RWPE2 (cell line): Measurements from ENCODE around the gene CLCN1.
A peak's percentile ranks its signal among the peaks of the same experiment; 100 is the strongest.
"Not testable (repeated sequence)": the region's sequence is repeated elsewhere in the genome, so short reads cannot be mapped to it uniquely, and the experiment has no call there.

Experiments used
- ATAC-seq: fragments of 200-7000 bp; cut with Tn5 transposase; 3 replicates; pipeline ENCODE4 v1.9.1; 2021; ENCODE audit warnings: low read depth
- DNase-seq: peaks from one replicate; pipeline ENCODE4 v3.0.0-alpha.2; 2020; ENCODE audit warnings: low spot score
- H3K27ac ChIP-seq: fragments of 450-650 bp; 2 replicates; pipeline ENCODE4 v1.5.1; 2017; ENCODE audit warnings: mild to moderate bottlenecking; ENCODE audit not compliant: poor library complexity, severe bottlenecking
- H3K27me3 ChIP-seq: fragments of 250-450 bp; sonication (Bioruptor Pico); 2 replicates; pipeline ENCODE4 v1.5.1; 2021; ENCODE audit warnings: mild to moderate bottlenecking, moderate library complexity; ENCODE audit not compliant: insufficient read depth, poor library complexity, severe bottlenecking
- H3K36me3 ChIP-seq: fragments of 250-450 bp; sonication (Bioruptor Pico); 2 replicates; pipeline ENCODE4 v1.5.1; 2020; ENCODE audit warnings: low read depth, mild to moderate bottlenecking, moderate library complexity
- H3K4me1 ChIP-seq: fragments of 250-450 bp; sonication (Bioruptor Pico); 2 replicates; pipeline ENCODE4 v1.5.1; 2021; ENCODE audit warnings: mild to moderate bottlenecking, moderate library complexity; ENCODE audit not compliant: insufficient read depth, poor library complexity, severe bottlenecking
- H3K4me3 ChIP-seq: fragments of 250-450 bp; sonication (Bioruptor Pico); 2 replicates; pipeline ENCODE4 v1.5.1; 2021; ENCODE audit warnings: mild to moderate bottlenecking, moderate library complexity; ENCODE audit not compliant: severe bottlenecking
- H3K9me3 ChIP-seq: fragments of 250-450 bp; sonication (Bioruptor Pico); 2 replicates; pipeline ENCODE4 v1.5.1; 2021; ENCODE audit warnings: mild to moderate bottlenecking, moderate library complexity; ENCODE audit not compliant: severe bottlenecking
- TF ChIP-seq, protein P1 (sequence below): fragments of 450-650 bp; IDR thresholded peaks from one replicate; pipeline ENCODE4 v1.5.1; 2017; ENCODE audit warnings: mild to moderate bottlenecking, moderate library complexity; ENCODE audit not compliant: poor library complexity, severe bottlenecking

The CLCN1 gene

DNA sequence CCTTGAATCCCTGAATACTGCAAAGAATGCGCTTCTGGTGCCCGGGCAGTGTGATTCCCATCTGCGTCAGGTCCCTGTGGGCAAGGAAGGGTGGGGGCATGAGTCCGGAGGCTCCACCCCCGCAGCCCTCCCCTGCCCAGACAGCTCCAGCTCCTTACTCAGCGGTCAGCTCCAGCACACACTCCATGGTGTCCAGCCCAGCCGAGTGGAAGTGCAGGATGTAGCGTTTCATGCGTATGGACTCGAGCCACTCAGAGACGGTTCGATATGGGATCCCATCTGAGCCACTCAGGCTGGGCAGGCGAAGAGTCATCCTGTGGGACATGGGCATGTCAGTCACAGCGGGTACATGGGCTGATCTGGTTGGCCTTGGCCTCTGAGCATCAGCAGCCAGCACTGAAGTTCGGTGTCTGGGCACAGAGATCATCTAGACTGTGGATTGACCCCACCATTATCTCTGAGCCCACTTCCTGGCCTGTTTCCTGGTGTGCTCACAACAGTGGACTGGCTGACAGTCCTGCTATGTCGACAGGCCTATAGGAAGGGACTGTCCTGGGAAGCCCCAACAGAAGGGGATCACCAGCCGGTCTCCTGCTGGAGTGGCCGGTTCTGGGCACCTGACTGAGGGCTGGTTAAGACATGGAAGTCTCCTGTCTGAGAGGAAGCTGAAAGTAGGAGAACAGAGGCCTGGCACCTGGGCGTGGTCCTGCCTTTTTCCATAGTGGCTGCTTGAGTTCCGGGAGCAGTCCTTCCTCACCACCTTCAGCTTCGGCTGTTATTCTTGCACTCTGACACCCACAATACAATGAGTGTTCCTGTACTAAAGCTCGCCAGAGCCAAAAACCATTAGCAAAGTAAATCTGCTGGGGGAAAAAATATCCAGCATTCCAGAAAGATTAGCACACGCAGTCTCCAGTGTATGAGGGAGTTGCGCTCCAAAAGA, 75.8 kb downstream of the CLCN1 start:
- TF ChIP-seq, protein P1, sequence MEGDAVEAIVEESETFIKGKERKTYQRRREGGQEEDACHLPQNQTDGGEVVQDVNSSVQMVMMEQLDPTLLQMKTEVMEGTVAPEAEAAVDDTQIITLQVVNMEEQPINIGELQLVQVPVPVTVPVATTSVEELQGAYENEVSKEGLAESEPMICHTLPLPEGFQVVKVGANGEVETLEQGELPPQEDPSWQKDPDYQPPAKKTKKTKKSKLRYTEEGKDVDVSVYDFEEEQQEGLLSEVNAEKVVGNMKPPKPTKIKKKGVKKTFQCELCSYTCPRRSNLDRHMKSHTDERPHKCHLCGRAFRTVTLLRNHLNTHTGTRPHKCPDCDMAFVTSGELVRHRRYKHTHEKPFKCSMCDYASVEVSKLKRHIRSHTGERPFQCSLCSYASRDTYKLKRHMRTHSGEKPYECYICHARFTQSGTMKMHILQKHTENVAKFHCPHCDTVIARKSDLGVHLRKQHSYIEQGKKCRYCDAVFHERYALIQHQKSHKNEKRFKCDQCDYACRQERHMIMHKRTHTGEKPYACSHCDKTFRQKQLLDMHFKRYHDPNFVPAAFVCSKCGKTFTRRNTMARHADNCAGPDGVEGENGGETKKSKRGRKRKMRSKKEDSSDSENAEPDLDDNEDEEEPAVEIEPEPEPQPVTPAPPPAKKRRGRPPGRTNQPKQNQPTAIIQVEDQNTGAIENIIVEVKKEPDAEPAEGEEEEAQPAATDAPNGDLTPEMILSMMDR, result no peak
- Histone ChIP-seq H3K27me3 (no peaks in the 10 kb centered on the region), H3K4me1 (no peaks in the 10 kb centered on the region), H3K27ac (peak overlapping the region; percentile 50), H3K4me3 (no peak overlapping the region), H3K36me3 (peaks cover 94% of the 10 kb centered on the region), H3K9me3 (no peaks in the 10 kb centered on the region)
- ATAC-seq, result peak; percentile 6; the same call in 2 of the 3 replicates
- DNase-seq, result no peak

DNA sequence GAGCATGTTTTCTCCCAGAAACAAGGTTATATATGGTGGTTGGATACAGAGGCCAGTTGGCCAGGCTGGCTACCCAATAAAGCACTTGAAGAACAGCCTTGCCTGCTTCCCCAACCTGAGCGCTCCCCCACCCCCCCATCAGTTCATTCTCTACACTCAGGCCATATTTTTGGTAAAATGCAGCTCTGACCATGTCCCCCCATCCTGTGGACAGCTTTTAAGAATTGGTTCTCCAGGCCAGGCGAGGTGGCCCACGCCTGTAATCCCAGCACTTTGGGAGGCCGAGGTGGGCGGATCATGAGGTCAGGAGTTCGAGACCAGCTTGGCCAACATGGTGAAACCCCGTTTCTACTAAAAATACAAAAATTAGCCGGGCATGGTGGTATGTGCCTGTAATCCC, 76.5 kb downstream of the CLCN1 start:
- not testable (repeated sequence) for H3K9me3 ChIP-seq, H3K27me3 ChIP-seq, DNase-seq, H3K4me1 ChIP-seq, H3K4me3 ChIP-seq, ATAC-seq
- H3K36me3 ChIP-seq, result peaks cover 94% of the 10 kb centered on the region
- peak overlapping the region; percentile 50 for H3K27ac ChIP-seq

DNA sequence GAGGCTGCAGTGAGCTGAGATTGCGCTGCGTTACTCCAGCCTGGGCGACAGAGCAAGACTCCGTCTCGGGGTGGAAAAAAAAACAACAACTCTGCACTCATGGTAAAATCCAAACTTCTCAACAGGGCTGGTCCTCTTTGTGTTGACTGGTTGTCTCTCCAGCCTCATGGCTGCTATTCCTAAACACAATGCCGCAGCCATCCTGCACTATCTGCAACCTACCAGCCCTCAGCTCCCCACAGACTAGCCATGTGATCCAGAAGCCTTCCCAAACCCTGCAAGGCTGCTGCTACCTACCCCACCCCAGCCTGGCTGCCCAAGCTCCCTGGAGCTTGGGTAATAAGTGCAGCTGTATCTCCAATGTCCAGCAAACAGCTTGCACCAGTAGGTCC, 77.0 kb downstream of the CLCN1 start:
- H3K9me3 ChIP-seq, result no peaks in the 10 kb centered on the region
- ATAC-seq, result no peak

DNA sequence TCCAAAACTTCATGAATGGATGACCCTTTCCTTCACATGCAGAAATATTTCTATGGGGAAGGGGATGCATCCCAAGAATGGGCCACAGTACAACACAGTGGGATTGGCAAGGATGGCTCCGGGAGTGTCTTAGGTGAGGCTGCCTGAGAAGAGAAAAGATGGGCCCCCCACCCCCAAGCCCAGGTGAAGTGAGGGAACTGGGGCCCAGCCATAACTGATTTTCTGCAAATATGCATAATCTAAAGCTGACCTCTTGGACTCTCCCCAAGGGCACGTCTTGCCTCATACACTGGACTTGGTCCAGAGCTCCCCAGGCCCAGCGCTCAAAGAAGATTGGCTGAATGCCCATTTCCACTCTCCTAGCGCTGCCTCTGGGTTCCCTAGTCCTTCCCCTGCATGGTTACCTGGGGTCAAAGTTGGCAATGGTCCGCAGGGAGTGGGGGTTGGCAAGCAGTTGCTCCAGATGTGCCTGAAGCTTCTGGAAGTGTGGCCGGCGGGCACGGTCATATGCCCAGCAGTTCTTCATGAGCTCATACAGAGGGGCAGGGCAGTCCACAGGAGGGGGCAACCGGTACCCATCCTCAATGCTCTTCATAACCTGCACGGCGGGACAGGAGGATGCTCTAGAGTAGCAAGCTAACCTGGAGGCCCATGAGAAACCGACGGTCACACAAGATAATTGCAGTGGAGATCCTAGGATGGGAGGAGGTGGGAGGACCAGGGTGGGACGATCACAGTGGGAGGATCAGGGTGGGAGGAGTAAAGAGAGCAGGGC, 77.5 kb downstream of the CLCN1 start:
- ATAC-seq, result no peak; the same call in 2 of the 3 replicates
- no peak overlapping the region for H3K27ac ChIP-seq
- DNase-seq, result no peak

More for the DNA sequence above, 77.0 kb downstream of the CLCN1 start:
- TF ChIP-seq, protein P1, result no peak
- no peak for DNase-seq
- Histone ChIP-seq H3K27me3 (no peaks in the 10 kb centered on the region), H3K36me3 (peaks cover 94% of the 10 kb centered on the region), H3K4me1 (no peaks in the 10 kb centered on the region), H3K27ac (no peak overlapping the region), H3K4me3 (no peak overlapping the region)

DNA sequence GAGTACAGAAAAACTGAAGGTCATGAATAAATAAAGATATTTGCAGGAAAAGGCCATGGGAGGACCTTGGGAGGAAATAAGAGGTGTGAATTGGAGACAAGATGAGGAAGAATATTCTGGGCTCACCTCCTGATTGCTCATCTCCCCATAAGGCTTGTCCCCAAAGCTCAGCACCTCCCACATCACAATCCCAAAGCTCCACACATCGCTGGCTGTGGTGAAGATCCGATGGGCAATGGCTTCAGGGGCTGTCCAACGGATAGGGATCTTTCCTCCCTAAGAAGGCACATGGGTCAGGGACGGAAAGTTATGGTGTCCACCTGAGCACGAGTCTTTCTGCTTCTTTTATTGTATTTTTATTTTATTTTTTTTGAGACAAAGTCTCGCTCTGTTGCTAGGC, 78.2 kb downstream of the CLCN1 start:
- Histone ChIP-seq H3K36me3 (peaks cover 94% of the 10 kb centered on the region), H3K27me3 (no peaks in the 10 kb centered on the region), H3K27ac (no peak overlapping the region), H3K9me3 (no peaks in the 10 kb centered on the region), H3K4me1 (no peaks in the 10 kb centered on the region), H3K4me3 (no peak overlapping the region)
- ATAC-seq (no peak), DNase-seq (no peak)
- TF ChIP-seq, protein P1, result no peak

More for the DNA sequence above, 77.5 kb downstream of the CLCN1 start:
- Histone ChIP-seq H3K9me3 (no peaks in the 10 kb centered on the region), H3K27me3 (no peaks in the 10 kb centered on the region), H3K36me3 (peaks cover 94% of the 10 kb centered on the region), H3K4me1 (no peaks in the 10 kb centered on the region), H3K4me3 (no peak overlapping the region)
- TF ChIP-seq, protein P1, result no peak
